ENCODE results near the gene RMDN2. TPM values are rescaled to one million over a fixed set of nuclear protein-coding genes. Genes with fewer than 3 reads are reported as not detected.

RMDN2 gene
- total and polyA plus RNA-seq, 10 donors, result 10.8 to 57.1 (median 29.6) TPM

- H3K9me3 ChIP-seq, result no peaks in the 10 kb centered on the region
- peak; percentile 41 to 82 (median 69) for TF ChIP-seq CTCF (IDR thresholded peaks at IDR 0.05 in 8 of 11, conservative IDR thresholded peaks at IDR 0.05 in 3 of 11)
- no peak for TF ChIP-seq POLR2A (IDR thresholded peaks at IDR 0.05)
- no peak for TF ChIP-seq POLR2AphosphoS5 (IDR thresholded peaks at IDR 0.05)
Measured at GRCh38 chr2:37877457-37878315, 47.4 kb upstream of the RMDN2 start.

DNA sequence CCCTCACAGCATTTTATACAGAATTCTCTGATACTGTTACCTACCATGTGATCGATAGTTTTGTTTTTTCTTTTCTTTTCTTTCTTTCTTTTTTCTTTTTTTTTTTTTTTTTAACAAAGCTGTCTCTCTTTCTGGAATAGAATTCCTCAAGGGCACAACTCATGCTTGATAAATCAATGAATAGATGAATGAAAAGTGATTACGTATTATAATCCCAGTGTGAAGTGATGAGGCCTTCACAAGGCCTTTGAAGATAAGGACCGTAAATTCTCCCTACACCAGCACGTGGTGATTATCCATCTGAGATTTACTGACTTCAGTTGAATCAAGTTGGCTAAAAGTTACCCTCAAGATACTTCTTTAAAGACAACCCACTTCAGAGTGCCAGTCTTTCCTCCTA lies 46.6 kb upstream of the RMDN2 start:
- intact Hi-C loops (cut with DNase I; ENCODE audit: low total_unique reads), result loop anchor here (5.0 kb wide), 1 partner anchor 466 kb away; no protein-coding TSS in a partner anchor
- WGBS, 5 donors, result 78 to 96% (median 89%) methylated on average over 3 to 4 of the region's 4 CpGs
- Histone ChIP-seq H3K36me3 (no peaks in the 10 kb centered on the region), H3K9me3 (no peaks in the 10 kb centered on the region), H3K4me3 (no peak overlapping the region), H3K27me3 (replicated peaks in 1 of 7) (peaks cover 0 to 7% (median 0%) of the 10 kb centered on the region in 7 donors), H3K4me1 (peaks cover 0 to 10% (median 6%) of the 10 kb centered on the region in 6 donors), H3K27ac (no peak overlapping the region)
- TF ChIP-seq POLR2AphosphoS5 (IDR thresholded peaks at IDR 0.05) (no peak), POLR2A (IDR thresholded peaks at IDR 0.05) (no peak), CTCF (IDR thresholded peaks at IDR 0.05 in 8 of 11, conservative IDR thresholded peaks at IDR 0.05 in 3 of 11) (no peak)
- no peak for DNase-seq

More at GRCh38 chr2:37877457-37878315, 47.4 kb upstream of the RMDN2 start:
- WGBS, 5 donors, result 28 to 34% (median 30%) methylated on average over 12 of the region's 12 CpGs
- no peak overlapping the region for H3K27ac ChIP-seq
- no peak overlapping the region for H3K4me3 ChIP-seq
- intact Hi-C loops (cut with DNase I; ENCODE audit: low total_unique reads), result loop anchor here (5.0 kb wide), 1 partner anchor 465 kb away; no protein-coding TSS in a partner anchor
- H3K27me3 ChIP-seq (replicated peaks in 1 of 7), result peaks cover 0 to 7% (median 0%) of the 10 kb centered on the region in 7 donors
- H3K4me1 ChIP-seq, result peaks cover 0 to 13% (median 6%) of the 10 kb centered on the region in 6 donors
- DNase-seq, result no peak
- no peaks in the 10 kb centered on the region for H3K36me3 ChIP-seq

DNA sequence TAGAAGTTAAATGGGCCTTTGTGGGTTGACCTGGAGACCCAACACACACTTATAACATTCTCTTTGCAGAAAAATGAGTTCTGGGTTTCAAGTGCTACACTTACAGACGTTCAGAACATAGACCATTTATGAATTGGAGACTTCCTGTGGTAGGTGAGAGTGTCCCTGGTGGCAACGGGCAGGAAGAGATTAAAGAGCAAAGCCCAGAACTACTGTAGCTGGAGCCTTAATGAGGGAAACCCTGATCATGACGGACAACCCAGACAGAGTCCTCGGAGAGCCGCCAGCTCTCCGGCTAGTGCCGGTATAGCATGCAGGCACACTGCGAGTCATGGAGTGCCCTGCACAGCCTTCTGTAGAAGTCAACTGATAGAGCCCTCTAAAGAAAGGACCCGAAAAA lies 44.5 kb upstream of the RMDN2 start:
- no peak for TF ChIP-seq POLR2A (IDR thresholded peaks at IDR 0.05)
- TF ChIP-seq CTCF (IDR thresholded peaks at IDR 0.05 in 8 of 11, conservative IDR thresholded peaks at IDR 0.05 in 3 of 11), result peak in 1 of 11 experiments; percentile 5
- no peak for TF ChIP-seq POLR2AphosphoS5 (IDR thresholded peaks at IDR 0.05)
- DNase-seq, result no peak
- intact Hi-C loops (cut with DNase I; ENCODE audit: low total_unique reads), result loop anchor here (5.0 kb wide), 1 partner anchor 483 kb away; no protein-coding TSS in a partner anchor
- H3K27ac ChIP-seq, result no peak overlapping the region
- peaks cover 0 to 9% (median 5%) of the 10 kb centered on the region in 6 donors for H3K4me1 ChIP-seq
- H3K27me3 ChIP-seq (replicated peaks in 1 of 7), result peaks cover 0 to 7% (median 0%) of the 10 kb centered on the region in 7 donors
- 22 to 36% (median 29%) methylated on average over 9 of the region's 9 CpGs for WGBS, 5 donors
- no peaks in the 10 kb centered on the region for H3K36me3 ChIP-seq
- no peak overlapping the region for H3K4me3 ChIP-seq
- no peaks in the 10 kb centered on the region for H3K9me3 ChIP-seq

GRCh38 chr2:37881397-37881796 lies 43.7 kb upstream of the RMDN2 start:
- TF ChIP-seq POLR2A (IDR thresholded peaks at IDR 0.05), result no peak
- Histone ChIP-seq H3K36me3 (no peaks in the 10 kb centered on the region), H3K9me3 (no peaks in the 10 kb centered on the region), H3K4me3 (no peak overlapping the region), H3K4me1 (peaks cover 0 to 9% (median 3%) of the 10 kb centered on the region in 6 donors), H3K27me3 (replicated peaks in 1 of 7) (peaks cover 0 to 7% (median 0%) of the 10 kb centered on the region in 7 donors), H3K27ac (no peak overlapping the region)
- DNase-seq, result no peak
- 72 to 85% (median 73%) methylated on average over 9 of the region's 9 CpGs for WGBS, 5 donors
- intact Hi-C loops (cut with DNase I; ENCODE audit: low total_unique reads), result loop anchor here (5.0 kb wide), 1 partner anchor 484 kb away; no protein-coding TSS in a partner anchor
